ENCODE measurements around the gene CCDC82. TPM values are rescaled to one million over a fixed set of nuclear protein-coding genes. Genes with fewer than 3 reads are reported as not detected.

CCDC82 gene
- total RNA-seq, 1 experiment from 2014 or later, result 25.3 TPM

GRCh38 chr11:96365493-96365892 lies 24.2 kb downstream of the CCDC82 start:
- BruUV-seq (replicated peaks), result no TSS peak

DNA sequence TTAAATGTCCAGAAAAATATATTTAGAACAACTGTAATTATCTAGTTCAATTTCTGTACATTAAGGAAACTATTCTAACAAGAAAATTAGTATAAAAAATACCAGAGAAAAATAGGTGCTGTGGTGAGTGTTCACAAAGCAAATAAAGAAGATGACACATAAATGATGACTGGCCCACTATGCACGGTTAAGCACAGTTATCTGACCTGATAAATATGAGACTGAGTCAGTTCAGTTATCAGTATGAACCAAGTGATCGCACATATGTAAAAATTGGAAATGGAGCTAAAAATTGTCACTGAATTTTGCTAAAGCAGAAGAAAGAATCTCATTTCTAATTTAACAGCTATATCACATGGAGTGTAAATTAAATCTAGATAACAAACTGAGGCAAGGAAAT lies 27.9 kb downstream of the CCDC82 start:
- ATAC-seq, result no peak
- no TSS peak for BruUV-seq (replicated peaks)
- Histone ChIP-seq H3K27ac (ENCODE audit: low read length) (no peak overlapping the region), H3K27me3 (ENCODE audit: control insufficient read depth, insufficient read depth, low read length) (no peaks in the 10 kb centered on the region), H3K9me3 (ENCODE audit: control insufficient read depth, insufficient read depth, low read depth, low read length) (no peaks in the 10 kb centered on the region), H3K36me3 (ENCODE audit: control insufficient read depth, insufficient read depth, low read length) (peaks cover 12% of the 10 kb centered on the region; the same call in 1 of the 2 replicates), H3K4me3 (ENCODE audit: low read depth in 2 of 2, low read length in 2 of 2) (no peak overlapping the region), H3K4me1 (ENCODE audit: control insufficient read depth, insufficient read depth, low read length) (peaks cover 4% of the 10 kb centered on the region; the same call in 1 of the 2 replicates)
- intact Hi-C loops (cut with micrococcal nuclease; ENCODE audit: unreplicated experiment) (no loop called here), in situ Hi-C loops (cut with HindIII; ENCODE audit: low pct_unique_long_range_greater_than_20kb, low sequenced_read_pairs) (no loop called here)
- ChIA-PET POLR2A (interaction anchor here (0.6 kb wide), 1 partner anchor 317 kb away, joined by 3 read pairs; no protein-coding TSS in a partner anchor), CTCF (interaction anchor here (0.7 kb wide), 1 partner anchor 18 kb away, joined by 3 read pairs; no protein-coding TSS in a partner anchor)
- DNase-seq (ENCODE audit: low read depth, low spot score), result no peak
- no peak for TF ChIP-seq REST (IDR thresholded peaks at IDR 0.05; ENCODE audit: insufficient read depth in 1 of 2, low read depth in 2 of 2, low read length in 1 of 2)
- TF ChIP-seq CTCF (IDR thresholded peaks at IDR 0.05), result no peak
- TF ChIP-seq POLR2AphosphoS5 (IDR thresholded peaks at IDR 0.05; ENCODE audit: low read depth, low read length), result no peak
- no peak for TF ChIP-seq TCF7L2 (IDR thresholded peaks at IDR 0.05; ENCODE audit: low read depth, low read length)
- no peak for TF ChIP-seq SIN3A (IDR thresholded peaks at IDR 0.05; ENCODE audit: borderline replicate concordance, insufficient read depth, low read depth, low read length)

More at GRCh38 chr11:96365493-96365892, 24.2 kb downstream of the CCDC82 start:
- peaks cover 4% of the 10 kb centered on the region; the same call in 1 of the 2 replicates for H3K4me1 ChIP-seq (ENCODE audit: control insufficient read depth, insufficient read depth, low read length)
- ChIA-PET POLR2A (interaction anchor here (0.6 kb wide), 2 partner anchors 122 to 444 kb away, joined by 3 to 8 read pairs; no protein-coding TSS in a partner anchor), CTCF (interaction anchor here (0.6 kb wide), 1 partner anchor 59 kb away, joined by 4 read pairs; no protein-coding TSS in a partner anchor)
- in situ Hi-C loops (cut with HindIII; ENCODE audit: low pct_unique_long_range_greater_than_20kb, low sequenced_read_pairs) (no loop called here), intact Hi-C loops (cut with micrococcal nuclease; ENCODE audit: unreplicated experiment) (no loop called here)
- ATAC-seq (no peak), DNase-seq (ENCODE audit: low read depth, low spot score) (no peak)
- no peak for TF ChIP-seq POLR2AphosphoS5 (IDR thresholded peaks at IDR 0.05; ENCODE audit: low read depth, low read length)
- no peak for TF ChIP-seq SIN3A (IDR thresholded peaks at IDR 0.05; ENCODE audit: borderline replicate concordance, insufficient read depth, low read depth, low read length)
- TF ChIP-seq CTCF (IDR thresholded peaks at IDR 0.05), result no peak
- no peak for TF ChIP-seq TCF7L2 (IDR thresholded peaks at IDR 0.05; ENCODE audit: low read depth, low read length)
- TF ChIP-seq REST (IDR thresholded peaks at IDR 0.05; ENCODE audit: insufficient read depth in 1 of 2, low read depth in 2 of 2, low read length in 1 of 2), result no peak
- H3K9me3 ChIP-seq (ENCODE audit: control insufficient read depth, insufficient read depth, low read depth, low read length), result no peaks in the 10 kb centered on the region
- peaks cover 9% of the 10 kb centered on the region; the same call in 1 of the 2 replicates for H3K36me3 ChIP-seq (ENCODE audit: control insufficient read depth, insufficient read depth, low read length)
- H3K27me3 ChIP-seq (ENCODE audit: control insufficient read depth, insufficient read depth, low read length), result no peaks in the 10 kb centered on the region
- H3K4me3 ChIP-seq (ENCODE audit: low read depth in 2 of 2, low read length in 2 of 2), result no peak overlapping the region
- H3K27ac ChIP-seq (ENCODE audit: low read length), result no peak overlapping the region

Measured in Panc1 (cell line).